ENCODE measurements around the gene EPAS1. TPM values are rescaled to one million over a fixed set of nuclear protein-coding genes. Genes with fewer than 3 reads are reported as not detected.
A peak's percentile ranks its signal among the peaks of the same experiment; 100 is the strongest.

Gene EPAS1
- total RNA-seq, 1 experiment from 2014 or later, result 8.5 TPM

- no peak overlapping the region for H3K27ac Mint-ChIP-seq
- no peak for TF ChIP-seq GRHL2 (CRISPR knock-in tag; IDR thresholded peaks at IDR 0.05; ENCODE audit: insufficient replicate concordance, severe bottlenecking)
- TF ChIP-seq ARID4B (CRISPR knock-in tag; IDR thresholded peaks at IDR 0.05; ENCODE audit: borderline replicate concordance), result no peak
- TF ChIP-seq MYBL2 (CRISPR knock-in tag; IDR thresholded peaks at IDR 0.05), result no peak
- TF ChIP-seq NFYB (CRISPR knock-in tag; conservative IDR thresholded peaks at IDR 0.05; ENCODE audit: low read depth), result no peak
- TF ChIP-seq FOXK1 (CRISPR knock-in tag; IDR thresholded peaks at IDR 0.05), result no peak
- TF ChIP-seq HMGXB4 (CRISPR knock-in tag; IDR thresholded peaks at IDR 0.05), result no peak
- no peak for TF ChIP-seq MXD4 (CRISPR knock-in tag; IDR thresholded peaks at IDR 0.05; ENCODE audit: borderline replicate concordance)
- TF ChIP-seq ZSCAN18 (CRISPR knock-in tag; IDR thresholded peaks at IDR 0.05), result no peak
- ChIA-PET CTCF (interaction anchor here (0.5 to 1.1 kb wide), 3 partner anchors 9 to 303 kb away, joined by 3 to 4 read pairs (median 3); no protein-coding TSS in a partner anchor), POLR2A (no interaction called here)
- no peak for DNase-seq (ENCODE audit: low spot score)
- H3K27me3 Mint-ChIP-seq (ENCODE audit: low read depth), result no peaks in the 10 kb centered on the region
- no peak for ATAC-seq
- H3K36me3 Mint-ChIP-seq, result peaks cover 3% of the 10 kb centered on the region; the same call in 1 of the 2 replicates
- no peaks in the 10 kb centered on the region for H3K4me1 Mint-ChIP-seq
- peaks cover 4% of the 10 kb centered on the region for H3K9me3 Mint-ChIP-seq
- no peak overlapping the region for H3K4me3 Mint-ChIP-seq
Observed at GRCh38 chr2:46363535-46364170, 66.4 kb downstream of the EPAS1 start.

GRCh38 chr2:46364797-46365457, 67.7 kb downstream of the EPAS1 start:
- CTCF ChIA-PET, result interaction anchor here (1.6 to 4.3 kb wide), 5 partner anchors 31 to 303 kb away, joined by 4 to 41 read pairs (median 11); no protein-coding TSS in a partner anchor
- DNase-seq (ENCODE audit: low spot score) (peak; percentile 30), ATAC-seq (peak; percentile 72)
- H3K4me3 Mint-ChIP-seq, result no peak overlapping the region
- no peak overlapping the region for H3K27ac Mint-ChIP-seq
- H3K36me3 Mint-ChIP-seq, result peaks cover 3% of the 10 kb centered on the region; the same call in 1 of the 2 replicates
- POLR2A ChIA-PET, result no interaction called here
- H3K4me1 Mint-ChIP-seq, result no peaks in the 10 kb centered on the region
- peaks cover 3% of the 10 kb centered on the region for H3K9me3 Mint-ChIP-seq
- TF ChIP-seq KAT7 (CRISPR knock-in tag; IDR thresholded peaks at IDR 0.05; ENCODE audit: borderline replicate concordance), result no peak
- TF ChIP-seq CTCF (IDR thresholded peaks at IDR 0.05), result peak; percentile 66
- TF ChIP-seq ZNF425 (CRISPR knock-in tag; conservative IDR thresholded peaks at IDR 0.05), result no peak
- TF ChIP-seq AFF4 (CRISPR knock-in tag; IDR thresholded peaks at IDR 0.05; ENCODE audit: borderline replicate concordance), result no peak
- no peaks in the 10 kb centered on the region for H3K27me3 Mint-ChIP-seq (ENCODE audit: low read depth)

Data from WTC11 (cell line).